Measurements from ENCODE around the gene WDR38. TPM values are rescaled to one million over a fixed set of nuclear protein-coding genes. Genes with fewer than 3 reads are reported as not detected.

WDR38 gene
- total and polyA plus RNA-seq, 2 of the 4 experiments (the other 2 are of a cell fraction), result not detected

GRCh38 chr9:124840300-124840833 is 12.9 kb upstream of the WDR38 start:
- in situ Hi-C loops (cut with MboI; ENCODE audit: low sequenced_read_pairs) (no loop called here), dilution Hi-C loops (cut with HindIII; ENCODE audit: low sequenced_read_pairs, unreplicated experiment) (no loop called here), intact Hi-C loops (cut with micrococcal nuclease) (no loop called here)
- BruUV-seq (replicated peaks), result no TSS peak
- H2BK15ac ChIP-seq (ENCODE audit: low read depth, low read length), result no peak overlapping the region
- no peaks in the 10 kb centered on the region for H3K9me3 ChIP-seq (ENCODE audit: control insufficient read depth, insufficient read depth, low read length)
- H3K27ac ChIP-seq (ENCODE audit: insufficient read depth, low read length), result no peak overlapping the region
- H2BK5ac ChIP-seq (ENCODE audit: low read depth, low read length, poor library complexity, severe bottlenecking), result no peak overlapping the region
- 78% methylated on average over 5 of the region's 18 CpGs; no CpG with 5 or more reads in 1 of the 2 experiments for WGBS, 2 experiments (ENCODE audit: extremely low coverage in 2 of 2, insufficient read length in 1 of 2)
- no peak overlapping the region for H3K4me3 ChIP-seq (ENCODE audit: insufficient read depth, low read depth, low read length)
- H3K79me1 ChIP-seq (ENCODE audit: low read depth in 1 of 2, low read length in 2 of 2), result no peaks in the 10 kb centered on the region
- no peak overlapping the region for H3K14ac ChIP-seq (replicated peaks; ENCODE audit: low read depth, low read length)
- H3K9me1 ChIP-seq (ENCODE audit: insufficient read depth, low read length), result no peaks in the 10 kb centered on the region
- no peak overlapping the region for H3K23ac ChIP-seq (ENCODE audit: low read depth, low read length)
- H4K5ac ChIP-seq (ENCODE audit: low read depth, low read length), result no peak overlapping the region
- CTCF ChIA-PET, result interaction anchor here (0.6 to 1.6 kb wide), 9 partner anchors 9 to 289 kb away, joined by 3 to 16 read pairs (median 5); partner anchors contain the start of genes NR6A1 and WDR38
- H3K56ac ChIP-seq (ENCODE audit: extremely low read depth, insufficient read depth, low read length), result no peak overlapping the region
- H2AK9ac ChIP-seq (replicated peaks; ENCODE audit: low read depth, low read length, poor library complexity), result peak overlapping the region; percentile 5
- ATAC-seq (ENCODE audit: low read depth), result no peak; the same call in 1 of the 2 replicates
- H3K27me3 ChIP-seq (ENCODE audit: control insufficient read depth, insufficient read depth, low read length), result no peaks in the 10 kb centered on the region
- H2AFZ ChIP-seq (replicated peaks; ENCODE audit: low read length, poor library complexity), result no peak overlapping the region
- H2BK120ac ChIP-seq (ENCODE audit: low read depth, low read length), result no peak overlapping the region
- H3K4me2 ChIP-seq (ENCODE audit: low read depth, low read length), result no peak overlapping the region
- no peak overlapping the region for H3K4ac ChIP-seq (ENCODE audit: low read depth, low read length)
- H3K4me1 ChIP-seq (ENCODE audit: control insufficient read depth, insufficient read depth, low read length), result peaks cover 2% of the 10 kb centered on the region
- H3K18ac ChIP-seq (ENCODE audit: low read depth, low read length), result no peak overlapping the region
- H3K36me3 ChIP-seq (ENCODE audit: control insufficient read depth, insufficient read depth, low read length), result no peaks in the 10 kb centered on the region
- DNase-seq, result no peak
- no peak overlapping the region; the same call in 1 of the 2 replicates for H2AK5ac ChIP-seq (ENCODE audit: low read depth, low read length)
- H4K91ac ChIP-seq (ENCODE audit: insufficient read depth, low read depth, low read length), result no peak overlapping the region
- no peak overlapping the region for H2BK20ac ChIP-seq (ENCODE audit: low read depth, low read length)
- H4K20me1 ChIP-seq (ENCODE audit: insufficient read depth, low read length), result no peaks in the 10 kb centered on the region
- H3K9ac ChIP-seq (ENCODE audit: low read depth, low read length), result no peak overlapping the region
- POLR2A ChIA-PET (ENCODE audit: unreplicated experiment), result no interaction called here
- peak; percentile 39; the same call in 1 of the 2 replicates for TF ChIP-seq CTCF (conservative IDR thresholded peaks at IDR 0.05; ENCODE audit: low read depth, low read length)
- TF ChIP-seq MAFK (IDR thresholded peaks at IDR 0.05; ENCODE audit: low read depth, low read length), result no peak
- no peak for TF ChIP-seq CEBPB (IDR thresholded peaks at IDR 0.05; ENCODE audit: low read depth, low read length)
- TF ChIP-seq NFE2L2 (IDR thresholded peaks at IDR 0.05; ENCODE audit: low read depth, low read length), result no peak
- TF ChIP-seq RCOR1 (IDR thresholded peaks at IDR 0.05; ENCODE audit: insufficient replicate concordance, low read length), result no peak
- TF ChIP-seq SMC3 (IDR thresholded peaks at IDR 0.05; ENCODE audit: low read depth, low read length), result peak; percentile 10; the same call in 1 of the 2 replicates
- no peak for TF ChIP-seq MXI1 (IDR thresholded peaks at IDR 0.05; ENCODE audit: borderline replicate concordance, low read depth, low read length)
- TF ChIP-seq RAD21 (IDR thresholded peaks at IDR 0.05; ENCODE audit: low read length), result peak; percentile 3; the same call in 1 of the 2 replicates
- H4K8ac ChIP-seq (ENCODE audit: low read depth in 2 of 2, low read length in 2 of 2), result no peak overlapping the region

Measured in IMR-90 (cell line).